Stimulated activated naive CD8-positive, alpha-beta T cell treated with anti-CD3 and anti-CD28 coated beads, Interleukin-15, Interleukin-2, amounts not matched to agents 100 U/mL and 50 U/mL, for 24 hours (primary cell): ENCODE data around the gene ELOVL5.
"Not testable (repeated sequence)": the region's sequence is repeated elsewhere in the genome, so short reads cannot be mapped to it uniquely, and the experiment has no call there.

Source experiments
- ATAC-seq: fragments of 150-1000 bp; cut with Tn5 transposase; one replicate; pipeline ENCODE4 v1.10.0; 2021
- DNase-seq: peaks from one replicate; pipeline ENCODE4 v3.0.0; 2021

Gene ELOVL5, protein sequence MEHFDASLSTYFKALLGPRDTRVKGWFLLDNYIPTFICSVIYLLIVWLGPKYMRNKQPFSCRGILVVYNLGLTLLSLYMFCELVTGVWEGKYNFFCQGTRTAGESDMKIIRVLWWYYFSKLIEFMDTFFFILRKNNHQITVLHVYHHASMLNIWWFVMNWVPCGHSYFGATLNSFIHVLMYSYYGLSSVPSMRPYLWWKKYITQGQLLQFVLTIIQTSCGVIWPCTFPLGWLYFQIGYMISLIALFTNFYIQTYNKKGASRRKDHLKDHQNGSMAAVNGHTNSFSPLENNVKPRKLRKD

DNA sequence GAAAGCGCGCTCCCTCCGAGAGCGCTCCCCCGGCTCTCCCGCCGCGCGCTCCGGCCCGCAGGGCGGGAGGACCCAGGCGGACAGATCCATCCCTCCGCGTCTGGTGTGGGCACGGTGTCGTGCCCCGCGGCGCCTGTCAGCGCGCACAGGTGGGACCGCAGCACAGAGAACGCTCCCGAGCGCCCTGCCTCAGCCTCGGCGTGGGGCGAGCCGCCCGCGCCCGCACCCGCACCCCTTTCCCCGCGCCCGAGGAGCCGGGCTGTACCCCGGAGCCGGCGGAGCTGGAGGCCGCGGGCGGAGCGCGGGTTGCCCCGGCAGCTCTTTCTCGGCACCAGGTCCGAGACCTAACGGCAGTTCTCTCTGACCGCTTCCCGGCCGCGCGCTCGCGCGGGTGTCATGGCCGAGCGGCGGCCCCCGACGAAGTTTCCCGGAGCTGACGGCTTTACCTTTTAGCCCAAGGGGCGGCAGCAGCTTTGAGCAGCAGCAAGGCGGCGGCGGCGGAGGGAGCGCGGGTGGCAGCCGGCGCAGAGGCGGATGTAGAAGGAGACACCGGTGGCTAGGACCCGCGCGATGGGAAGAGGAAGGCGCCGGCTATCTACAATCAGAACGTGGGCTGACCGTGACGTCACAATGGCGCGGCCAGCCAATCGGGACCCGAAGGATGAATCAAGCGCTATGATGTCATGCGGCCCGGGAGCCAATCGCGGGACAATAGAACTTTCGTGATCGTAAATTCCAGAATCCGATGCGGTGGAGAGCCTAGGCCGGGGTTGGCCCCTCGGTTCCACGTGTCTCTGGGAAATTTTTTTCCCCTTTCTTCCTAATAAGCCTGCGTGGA is at the start of gene ELOVL5:
Gene ELOVL5, minus strand, starts transcription at position 580 of the 838 bp plus-strand sequence. CDS start 53,251 bp downstream, outside the sequence.
- DNase-seq (peak; percentile 98), ATAC-seq (peak; percentile 85)

DNA sequence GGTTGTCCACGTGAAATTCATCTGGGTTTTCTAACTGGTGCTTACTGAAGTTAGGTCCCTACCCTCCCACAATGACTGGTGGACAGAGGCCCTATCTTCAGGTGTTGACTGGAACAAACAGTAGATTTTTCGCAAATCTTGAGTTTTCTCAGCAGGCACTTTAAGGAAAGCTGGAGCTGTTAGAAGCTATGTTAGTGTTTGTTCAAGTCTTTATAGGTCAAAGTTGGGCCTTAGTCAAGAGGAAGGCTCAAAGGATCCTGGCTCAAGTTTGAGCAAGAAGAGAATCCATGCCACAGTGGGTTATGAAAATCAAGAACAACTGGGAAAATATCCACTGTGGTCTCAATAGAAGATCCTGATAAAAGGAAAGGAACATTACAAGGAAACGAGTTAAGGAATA is 48.5 kb upstream of the ELOVL5 start:
- DNase-seq: no peak
- no peak for ATAC-seq

DNA sequence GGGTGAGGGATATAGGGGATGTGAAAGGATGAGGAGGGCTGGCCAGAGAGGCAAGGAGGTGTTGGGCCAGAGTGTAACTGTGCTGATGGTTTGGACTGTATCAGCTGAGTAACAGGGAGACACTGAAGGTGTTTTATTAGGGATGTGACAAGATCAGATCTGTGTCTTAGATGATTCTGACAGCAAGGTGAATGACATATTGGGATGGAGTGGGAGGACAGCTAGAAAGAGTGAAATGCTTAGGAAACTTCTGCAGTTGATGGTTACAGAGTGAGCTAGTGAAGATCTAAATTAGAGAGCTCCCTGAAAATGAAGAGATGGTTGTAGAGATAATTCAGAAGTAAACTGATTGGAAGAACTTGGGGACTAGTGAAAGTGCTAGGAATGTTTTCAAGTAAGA is 47.2 kb upstream of the ELOVL5 start:
- ATAC-seq (no peak), DNase-seq (no peak)

DNA sequence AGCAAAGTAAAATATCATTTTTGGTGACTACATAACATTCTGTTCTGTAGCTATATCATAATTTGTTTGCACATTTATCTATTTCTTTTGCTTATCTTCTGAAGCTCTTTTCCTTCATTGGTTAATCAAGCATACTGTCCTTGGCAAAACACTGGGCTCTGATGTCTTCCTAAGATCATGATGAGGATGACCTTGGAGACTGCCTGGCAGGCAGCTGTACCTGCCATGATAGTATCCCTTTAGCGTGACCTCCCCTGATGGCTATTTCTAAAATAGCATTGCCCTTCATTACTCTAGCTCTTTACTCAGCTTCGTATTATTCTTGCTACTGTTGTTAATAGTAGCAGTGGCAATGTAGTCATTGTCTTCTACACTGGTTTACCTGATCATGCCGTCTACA is 46.0 kb upstream of the ELOVL5 start:
- ATAC-seq (no peak), DNase-seq (no peak)

DNA sequence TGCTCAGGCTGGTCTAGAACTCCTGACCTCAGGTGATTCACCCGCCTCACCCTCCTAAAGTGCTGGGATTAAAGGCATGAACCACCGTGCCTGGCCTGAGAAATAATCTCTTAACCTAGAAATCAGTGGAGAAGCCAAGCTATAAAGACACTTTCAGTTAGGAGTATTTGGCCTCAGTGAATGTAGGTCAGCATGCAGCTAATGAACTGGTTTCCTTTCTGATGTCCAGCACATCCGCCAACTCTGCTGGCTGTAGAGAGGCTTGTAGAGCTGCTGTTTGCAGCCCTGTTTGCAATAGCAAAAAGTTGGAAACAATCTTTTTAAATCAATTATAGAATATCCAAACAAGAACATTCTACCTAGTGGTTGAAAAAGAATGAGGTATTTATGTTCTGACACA is 42.4 kb upstream of the ELOVL5 start:
- no peak for DNase-seq

DNA sequence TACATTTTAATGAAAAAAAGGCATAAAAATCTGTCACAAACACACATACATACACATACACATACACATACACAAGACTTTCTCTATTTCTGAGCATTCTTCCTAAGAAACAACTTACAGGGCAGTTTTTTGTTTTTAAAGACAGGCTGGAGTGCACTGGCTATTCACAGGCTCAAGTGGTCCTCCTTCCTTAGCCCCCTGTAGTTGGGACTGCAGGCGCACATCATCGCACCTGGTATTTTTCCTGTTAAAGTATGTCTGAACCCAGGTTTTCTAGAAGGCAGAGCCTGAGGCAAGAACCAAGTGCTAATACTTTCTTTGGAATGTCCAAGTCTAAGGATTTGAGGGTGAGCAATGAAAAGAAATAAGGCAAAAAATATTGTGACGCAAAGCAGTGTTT is 41.3 kb upstream of the ELOVL5 start:
- DNase-seq: no peak
- no peak for ATAC-seq

More for the DNA sequence above, 42.4 kb upstream of the ELOVL5 start:
- no peak for ATAC-seq

DNA sequence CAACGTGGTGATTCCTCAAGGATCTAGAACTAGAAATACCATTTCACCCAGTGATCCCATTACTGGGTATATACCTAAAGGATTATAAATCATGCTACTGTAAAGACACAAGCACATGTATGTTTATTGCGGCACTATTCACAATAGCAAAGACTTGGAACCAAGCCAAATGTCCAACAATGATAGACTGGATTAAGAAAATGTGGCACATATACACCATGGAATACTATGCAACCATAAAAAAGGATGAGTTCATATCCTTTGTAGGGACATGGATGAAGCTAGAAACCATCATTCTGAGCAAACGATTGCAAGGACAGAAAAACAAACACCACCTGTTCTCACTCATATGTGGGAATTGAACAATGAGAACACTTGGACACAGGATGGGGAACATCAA is 39.9 kb upstream of the ELOVL5 start:
- not testable (repeated sequence) for ATAC-seq, DNase-seq

DNA sequence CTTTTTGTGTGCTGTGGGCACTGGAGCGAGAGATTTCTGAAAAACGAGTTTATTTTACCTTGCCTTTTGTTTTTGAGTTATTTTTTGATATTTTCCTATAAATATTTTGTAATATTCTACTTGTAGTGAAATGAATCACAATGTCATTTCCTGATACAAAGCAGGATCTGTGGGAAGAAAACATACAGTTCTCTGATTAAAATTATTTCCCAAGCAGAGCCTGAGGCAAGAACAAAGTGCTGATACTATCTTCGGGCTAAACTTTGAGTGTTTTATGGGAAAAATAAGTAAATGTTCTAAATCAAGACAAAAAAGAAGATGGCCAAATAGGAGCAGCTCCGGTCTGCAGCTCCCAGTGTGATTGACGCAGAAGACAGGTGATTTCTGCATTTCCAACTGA is 33.7 kb upstream of the ELOVL5 start:
- ATAC-seq (no peak), DNase-seq (no peak)

DNA sequence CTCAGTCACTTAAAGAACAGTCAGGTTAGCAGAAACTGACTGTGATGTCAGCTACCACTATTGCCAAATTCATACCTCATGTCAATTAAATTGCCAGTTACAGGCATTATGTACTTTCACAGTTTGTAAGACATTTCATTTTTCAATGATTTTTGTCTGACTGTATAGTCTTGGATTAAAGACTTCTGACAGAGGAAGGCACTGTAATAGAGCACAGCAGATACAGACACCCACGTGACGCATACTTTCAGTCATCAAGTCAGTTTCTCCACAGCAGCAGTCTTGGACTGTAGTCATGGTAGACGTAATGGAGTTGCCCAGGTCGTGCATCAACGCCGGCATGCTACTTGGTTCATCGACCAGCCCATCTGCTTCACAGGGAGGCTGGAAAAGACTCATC is 29.5 kb upstream of the ELOVL5 start:
- DNase-seq: no peak
- no peak for ATAC-seq

DNA sequence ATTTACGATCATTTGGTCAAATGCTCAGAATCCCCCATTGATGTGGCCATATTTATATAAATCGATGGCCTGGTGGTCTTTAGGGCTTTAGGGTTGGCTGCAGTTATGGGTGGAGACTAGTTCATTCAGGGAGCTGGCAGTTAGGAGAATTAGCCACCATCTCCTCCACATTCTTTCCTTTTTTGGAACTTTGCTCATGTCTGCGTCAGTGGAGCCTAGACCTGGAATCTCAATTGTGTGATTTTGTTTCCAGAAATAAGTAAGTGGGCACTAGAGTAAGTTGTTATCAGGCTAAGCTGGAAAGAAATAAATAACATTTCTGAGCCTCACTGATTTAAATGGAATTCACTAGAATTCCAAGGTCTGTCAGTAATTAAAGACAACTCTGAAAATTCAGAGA is 29.0 kb upstream of the ELOVL5 start:
- ATAC-seq (no peak), DNase-seq (no peak)

DNA sequence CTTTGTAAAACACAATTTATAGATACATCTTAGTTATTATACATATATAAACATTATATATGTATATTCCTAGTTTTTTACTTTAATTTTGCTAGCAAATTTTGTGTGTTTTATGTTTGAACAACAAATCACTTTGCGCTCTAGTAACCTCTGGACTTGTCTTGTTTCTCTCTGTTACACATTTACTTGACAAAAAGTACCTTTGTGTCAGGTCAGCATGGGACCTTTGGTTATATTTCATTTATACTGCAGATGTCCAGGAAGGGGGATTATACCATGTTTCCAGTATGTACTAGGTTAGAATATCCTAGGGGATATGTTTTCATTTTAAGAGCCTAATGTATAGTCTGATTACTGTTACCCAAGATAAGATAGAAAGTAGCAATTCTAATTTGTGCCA is 28.5 kb upstream of the ELOVL5 start:
- ATAC-seq: no peak
- no peak for DNase-seq

DNA sequence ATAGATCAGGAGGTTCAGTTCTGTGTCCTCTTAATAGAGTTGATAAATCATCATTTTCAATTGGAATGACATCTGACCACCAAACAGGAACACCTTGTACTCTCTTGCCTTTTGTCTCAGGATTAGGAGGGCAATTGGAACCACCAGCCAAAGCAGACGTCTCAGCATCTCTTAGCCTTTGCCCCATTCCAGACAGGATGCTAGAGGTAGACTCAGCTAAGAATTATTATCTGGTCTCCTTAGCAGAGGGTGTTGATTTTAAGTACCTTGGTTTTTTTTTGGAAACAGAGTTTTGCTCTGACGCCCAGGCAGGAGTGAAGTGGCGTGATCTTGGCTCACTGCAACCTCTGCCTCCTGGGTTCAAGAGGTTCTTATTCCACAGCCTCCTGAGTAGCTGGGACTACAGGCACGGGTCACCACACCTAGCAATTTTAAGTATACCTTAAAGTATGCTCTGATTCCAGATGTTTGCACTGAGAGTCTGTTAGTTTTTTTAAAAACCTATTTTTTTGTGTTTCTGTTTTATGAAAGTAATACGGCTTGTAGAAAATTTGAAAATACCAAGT is 28.0 kb upstream of the ELOVL5 start:
- ATAC-seq (no peak), DNase-seq (no peak)

DNA sequence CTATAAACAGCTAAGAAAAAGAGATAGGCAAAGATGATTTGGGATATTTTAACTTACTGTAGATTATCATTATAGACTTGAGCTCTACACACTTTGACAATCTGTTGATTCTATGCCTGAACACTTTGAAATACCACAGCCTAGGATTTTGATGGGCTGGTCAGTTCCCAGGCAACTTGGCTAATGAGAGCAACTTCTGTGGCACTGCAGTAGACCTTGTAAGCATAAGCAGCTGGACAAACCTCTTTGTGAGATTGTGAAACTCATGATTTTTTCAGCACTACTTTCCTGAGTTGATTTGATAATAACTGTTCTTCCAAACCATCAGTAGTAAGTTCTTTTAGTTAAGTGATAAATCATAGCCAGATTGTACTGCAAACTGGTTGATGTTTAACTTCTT is 27.1 kb upstream of the ELOVL5 start:
- ATAC-seq (no peak), DNase-seq (no peak)

DNA sequence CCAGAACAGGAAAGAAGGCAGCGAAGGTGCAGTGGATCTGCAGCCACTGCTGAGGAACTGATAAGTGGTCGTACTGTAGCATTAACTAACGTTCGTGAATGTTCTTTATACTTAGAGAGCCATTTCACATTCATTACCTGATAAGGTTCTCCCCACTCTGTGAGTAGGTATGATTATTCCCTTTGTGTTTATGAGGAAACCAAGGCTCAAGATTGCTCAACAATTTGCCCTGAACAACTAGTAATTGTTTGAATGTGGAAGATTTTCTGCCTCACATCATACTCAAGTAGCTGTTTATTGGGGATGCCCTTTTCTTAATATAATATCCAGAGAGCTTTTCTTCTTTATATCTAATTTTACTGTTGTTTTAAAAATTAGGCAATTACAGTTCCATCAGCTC is 24.9 kb upstream of the ELOVL5 start:
- ATAC-seq (no peak), DNase-seq (no peak)

DNA sequence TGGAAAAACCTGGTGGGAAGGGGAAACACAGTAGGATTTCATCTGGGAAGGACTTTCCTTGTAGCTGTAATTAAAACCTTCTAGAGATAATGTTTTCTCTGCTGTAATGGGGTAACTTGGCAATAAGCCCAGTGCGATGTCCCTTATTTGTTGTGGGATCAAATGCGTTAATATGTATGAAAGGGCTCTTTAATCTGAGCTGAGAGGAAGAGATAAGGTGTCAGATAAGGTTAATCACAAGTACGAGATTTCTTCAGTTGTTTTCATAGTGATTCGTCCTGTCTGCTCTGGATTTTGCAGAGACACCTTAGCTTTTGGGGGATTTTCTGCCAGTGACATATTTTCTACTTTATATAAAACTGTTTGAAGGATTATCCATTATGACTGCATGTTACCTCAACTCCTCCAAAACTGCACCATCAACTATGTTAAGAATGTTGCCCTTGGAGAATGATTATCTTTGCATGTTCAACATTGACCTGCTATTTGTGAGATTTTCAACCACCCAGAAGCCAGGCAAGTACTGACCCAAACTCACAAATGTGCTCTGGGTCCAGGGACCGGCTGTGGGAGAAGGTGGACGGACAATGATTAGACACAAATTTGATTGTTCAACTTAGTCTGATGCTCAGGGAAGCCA is 21.2 kb upstream of the ELOVL5 start:
- no peak for ATAC-seq
- no peak for DNase-seq

DNA sequence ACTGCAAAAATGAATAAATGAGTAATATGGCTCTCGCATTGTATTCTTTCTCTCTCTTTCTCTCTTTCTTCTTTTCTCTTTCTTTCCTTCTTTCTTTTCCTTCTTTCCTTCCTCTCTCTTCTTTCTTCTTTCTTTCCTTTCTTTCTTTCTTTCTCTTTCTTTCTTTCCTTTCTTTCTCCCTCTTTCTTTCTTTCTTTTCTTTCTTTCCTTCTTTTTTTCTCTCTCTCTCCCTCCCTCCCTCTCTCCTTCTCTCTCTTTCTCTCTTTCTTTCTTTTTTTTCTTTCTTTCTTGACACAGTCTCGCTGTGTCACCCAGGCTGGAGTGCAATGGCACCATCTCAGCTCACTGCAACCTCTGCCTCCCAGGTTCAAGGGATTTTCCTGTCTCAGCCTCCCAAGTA is 20.3 kb upstream of the ELOVL5 start:
- ATAC-seq: no peak
- no peak for DNase-seq

DNA sequence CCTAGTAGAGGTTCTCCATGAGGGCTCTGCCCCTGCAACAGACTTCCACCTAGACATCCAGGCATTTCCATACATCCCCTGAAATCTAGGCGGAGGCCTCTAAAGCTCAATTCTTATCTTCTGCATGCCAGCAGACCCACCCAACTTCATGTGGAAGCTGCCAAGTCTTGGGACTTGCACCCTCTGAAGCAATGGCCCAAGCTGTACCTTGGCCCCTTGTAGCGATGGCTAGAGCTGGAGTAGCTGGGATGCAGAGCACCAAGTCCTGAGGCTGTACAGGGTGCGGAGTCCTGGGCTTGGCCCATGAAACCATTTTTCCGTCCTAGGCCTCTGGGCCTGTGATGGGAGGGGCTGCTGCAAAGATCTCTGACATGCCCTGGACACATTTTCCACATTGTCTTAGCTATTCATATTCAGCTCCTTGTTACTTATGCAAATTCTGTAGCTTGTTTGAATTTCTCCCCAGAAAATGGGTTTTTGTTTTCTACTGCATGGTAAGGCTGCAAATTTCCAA is 17.4 kb upstream of the ELOVL5 start:
- ATAC-seq (no peak), DNase-seq (no peak)

DNA sequence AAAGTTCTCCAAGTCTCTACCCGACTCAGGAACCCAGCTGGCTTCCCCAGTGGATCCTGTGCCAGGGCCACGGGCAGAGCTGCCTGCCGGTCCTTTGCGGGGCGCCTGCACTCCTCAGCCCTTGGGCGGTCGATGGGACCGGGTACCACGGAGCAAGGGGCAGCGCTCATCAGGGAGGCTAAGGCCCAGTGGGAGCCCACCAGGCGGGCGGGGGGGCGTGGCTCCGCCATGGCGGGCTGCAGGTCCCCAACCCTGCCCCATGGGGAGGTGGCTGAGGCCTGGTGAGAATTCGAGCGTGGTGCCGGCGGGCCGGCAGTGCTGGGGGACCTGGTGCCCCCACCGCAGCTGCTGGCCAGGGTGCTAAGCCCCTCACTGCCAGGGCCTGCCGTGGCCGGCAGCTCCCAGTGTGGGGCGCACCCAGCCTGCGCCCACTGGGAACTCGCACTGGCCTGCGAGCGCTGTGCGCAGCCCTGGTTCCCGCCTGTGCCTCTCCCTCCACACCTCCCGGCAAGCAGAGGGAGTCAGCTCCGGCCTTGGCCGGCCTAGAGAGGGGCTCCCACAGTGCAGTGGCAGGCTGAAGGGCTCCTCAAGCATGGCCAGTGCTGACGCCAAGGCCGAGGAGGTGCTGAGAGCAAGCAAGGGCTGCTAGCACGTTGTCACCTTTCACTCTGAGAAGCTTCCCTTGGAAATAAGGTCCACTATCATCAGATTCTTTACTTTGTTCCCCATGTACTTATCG is 14.8 kb upstream of the ELOVL5 start:
- DNase-seq: no peak

DNA sequence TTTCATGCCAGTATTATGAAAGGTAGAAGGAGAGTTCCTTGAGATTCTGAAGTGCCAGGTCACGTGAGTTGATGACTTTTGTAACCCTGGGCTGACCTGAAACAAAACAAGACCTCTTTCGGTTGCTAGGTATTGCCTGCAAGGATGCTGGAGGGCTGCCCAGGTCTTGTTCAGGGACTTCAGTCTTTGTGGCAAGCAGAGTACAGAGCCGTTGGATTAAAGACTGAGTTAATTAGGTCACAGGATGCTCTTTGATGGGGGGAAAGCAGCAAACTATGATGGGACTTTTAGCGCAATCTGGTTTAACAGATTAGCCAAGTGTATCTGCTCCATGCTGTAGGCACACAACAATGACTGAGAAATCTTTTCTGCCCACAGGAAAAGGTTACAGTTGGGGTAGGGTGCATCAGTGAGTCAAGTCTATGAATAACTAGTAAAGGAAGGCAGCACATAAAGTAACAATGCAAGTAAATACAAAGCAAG is 12.8 kb upstream of the ELOVL5 start:
- peak; percentile 33 for DNase-seq
- ATAC-seq: peak; percentile 44

More for the DNA sequence above, 14.8 kb upstream of the ELOVL5 start:
- ATAC-seq: no peak

DNA sequence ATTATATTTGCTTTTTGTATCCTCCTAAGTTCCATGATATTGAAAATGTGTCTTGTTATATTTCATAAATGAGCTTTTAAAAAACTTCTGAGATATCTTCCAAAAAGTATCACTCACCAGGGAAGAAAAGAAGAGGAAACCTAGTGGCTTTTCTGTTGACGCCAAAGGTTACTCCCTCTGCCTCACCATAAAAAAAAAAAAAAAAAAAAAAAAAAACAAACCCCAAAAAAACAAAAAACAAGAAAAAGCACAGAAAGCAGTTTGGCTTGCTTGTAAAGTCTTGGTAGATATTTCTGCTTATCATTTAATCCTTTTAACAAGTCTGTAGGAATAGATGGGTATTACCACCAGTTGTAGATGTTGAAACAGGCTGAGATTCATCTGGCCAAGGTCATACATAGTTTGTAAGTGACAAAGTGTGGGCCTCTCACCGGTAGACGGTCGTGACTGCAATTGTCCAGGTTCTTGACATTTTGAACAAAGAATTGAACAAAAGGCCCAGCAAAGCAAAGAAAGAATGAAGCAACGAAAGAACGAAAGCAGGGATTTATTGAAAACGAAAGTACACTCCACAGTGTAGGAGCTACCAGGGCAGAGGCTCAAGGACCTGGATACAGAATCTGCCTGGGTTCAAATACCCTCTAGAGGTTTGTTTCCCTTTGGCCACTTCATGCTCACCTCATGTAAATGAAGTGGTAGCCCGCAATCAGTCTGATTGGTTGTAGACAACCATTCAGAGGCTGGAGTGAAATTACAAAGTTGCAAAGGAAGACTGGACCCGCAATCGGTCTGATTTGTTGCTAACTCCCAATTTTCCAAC is 11.6 kb upstream of the ELOVL5 start:
- DNase-seq (no peak), ATAC-seq (no peak)

DNA sequence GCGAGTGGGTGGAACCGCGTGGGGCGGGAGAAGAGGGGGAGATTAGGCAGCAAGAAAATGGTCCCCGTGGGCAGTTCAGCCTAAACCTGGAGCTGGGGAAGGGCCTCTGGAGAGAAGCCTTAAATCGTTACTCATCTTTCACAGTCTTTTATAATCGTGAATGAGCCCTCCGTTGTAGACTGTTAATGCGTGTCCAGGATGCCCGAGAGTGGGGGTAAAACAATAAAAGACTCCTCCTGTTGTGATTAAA is 11.0 kb upstream of the ELOVL5 start:
- ATAC-seq (peak; percentile 4), DNase-seq (no peak)
